Activated T-helper 1 cell treated with anti-CD3 and anti-CD28 coated beads, Interleukin-2, amount 50 U/mL, for 16 hours (primary cell): Measurements from ENCODE around the gene DNAJC5.
A peak's percentile ranks its signal among the peaks of the same experiment; 100 is the strongest.
"Not testable (repeated sequence)": the region's sequence is repeated elsewhere in the genome, so short reads cannot be mapped to it uniquely, and the experiment has no call there.

ENCODE experiments used
- DNase-seq, 2 donors: peaks; one replicate each; pipeline ENCODE4 v3.0.0-alpha.2; 2020; ENCODE audit warnings: low read depth in 1 of 2, low spot score in 1 of 2

Gene DNAJC5

DNA sequence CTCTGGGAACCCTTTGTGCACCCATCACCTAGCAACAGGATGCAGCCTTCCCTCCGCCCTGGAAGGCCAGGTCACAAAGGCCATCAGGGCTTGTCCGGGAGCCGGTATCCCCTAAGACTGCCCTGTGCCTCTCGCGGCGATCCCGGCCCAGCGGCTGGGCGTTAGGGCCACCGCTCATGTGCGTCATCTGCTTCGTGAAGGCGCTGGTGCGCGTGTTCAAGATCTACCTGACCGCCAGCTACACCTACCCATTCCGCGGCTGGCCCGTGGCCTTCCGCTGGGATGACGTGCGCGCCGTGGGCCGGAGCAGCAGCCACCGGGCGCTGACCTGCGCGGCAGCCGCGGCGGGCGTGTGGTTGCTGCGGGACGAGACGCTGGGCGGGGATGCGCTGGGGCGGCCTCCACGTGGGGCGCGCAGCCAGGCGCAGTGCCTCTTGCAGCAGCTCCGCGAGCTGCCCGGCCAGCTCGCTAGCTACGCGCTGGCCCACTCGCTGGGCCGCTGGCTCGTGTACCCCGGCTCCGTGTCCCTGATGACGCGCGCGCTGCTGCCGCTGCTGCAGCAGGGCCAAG is 33.5 kb upstream of the DNAJC5 start, which contains the start of gene ABHD16B:
Gene ABHD16B, plus strand, starts transcription at position 134 of the 570 bp plus-strand sequence. Its CDS starts 43 bp downstream, at position 177.
- DNase-seq, result no peak

GRCh38 chr20:63861981-63862901 is 32.7 kb upstream of the DNAJC5 start:
- no peak for DNase-seq

DNA sequence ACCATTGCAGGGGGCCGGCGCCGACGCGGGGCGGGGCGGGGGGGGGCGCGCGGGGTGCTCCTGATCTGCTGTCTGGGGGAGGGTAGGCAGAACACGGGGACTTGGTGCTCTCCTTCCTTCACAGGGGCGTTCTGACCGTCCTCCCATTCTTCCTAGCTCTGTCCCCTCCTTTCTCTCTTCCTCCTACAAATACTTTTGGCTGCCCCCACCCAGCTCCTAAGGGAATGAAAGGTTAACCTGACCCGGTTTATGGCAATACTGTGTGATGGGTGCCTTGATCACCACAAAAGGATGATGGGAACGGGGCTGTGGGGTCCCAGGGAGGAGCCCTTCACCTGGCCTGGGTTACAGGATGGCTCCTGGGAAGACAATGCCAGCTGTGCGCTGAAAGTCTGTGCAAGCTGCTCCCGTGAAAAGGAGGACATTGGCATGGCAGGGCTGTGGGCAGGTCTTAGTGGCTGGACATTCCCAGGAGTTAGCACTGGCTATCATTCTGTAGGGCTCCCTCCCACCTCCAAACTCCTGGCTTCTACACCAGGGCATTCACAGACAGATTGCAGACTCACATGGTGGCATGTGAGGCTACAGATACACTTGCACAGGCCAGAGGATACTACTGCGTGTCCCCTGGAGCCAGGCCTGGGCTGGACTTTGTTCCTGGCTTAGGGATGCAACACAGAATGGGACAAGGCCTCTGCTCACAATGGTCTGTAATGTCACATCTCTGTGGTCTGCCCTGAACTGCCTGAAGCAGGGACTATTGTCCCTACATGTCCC is 31.7 kb upstream of the DNAJC5 start:
- DNase-seq, result no peak

GRCh38 chr20:63863798-63864544 is 31.0 kb upstream of the DNAJC5 start:
- DNase-seq, result peak; percentile 60 to 69

DNA sequence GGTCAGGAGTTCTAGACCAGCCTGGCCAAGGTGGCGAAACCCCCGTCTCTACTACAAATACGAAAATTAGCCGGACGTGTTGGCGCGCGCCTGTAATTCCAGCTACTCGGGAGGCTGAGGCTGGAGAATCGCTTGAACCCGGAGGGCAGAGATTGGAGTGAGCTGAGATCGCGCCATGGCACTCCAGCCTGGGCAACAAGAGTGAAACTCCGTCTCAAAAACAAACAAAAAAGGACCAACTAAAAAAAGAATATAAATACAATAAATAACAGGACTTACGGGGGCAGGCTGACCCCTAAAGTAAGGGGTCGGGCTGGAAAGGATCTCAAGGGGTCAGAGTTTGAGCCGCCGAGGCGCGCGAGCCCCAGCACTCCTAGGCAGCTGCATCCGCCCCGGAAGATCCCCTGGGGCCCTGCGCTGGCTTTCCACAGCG is 30.4 kb upstream of the DNAJC5 start:
- DNase-seq, result no peak

DNA sequence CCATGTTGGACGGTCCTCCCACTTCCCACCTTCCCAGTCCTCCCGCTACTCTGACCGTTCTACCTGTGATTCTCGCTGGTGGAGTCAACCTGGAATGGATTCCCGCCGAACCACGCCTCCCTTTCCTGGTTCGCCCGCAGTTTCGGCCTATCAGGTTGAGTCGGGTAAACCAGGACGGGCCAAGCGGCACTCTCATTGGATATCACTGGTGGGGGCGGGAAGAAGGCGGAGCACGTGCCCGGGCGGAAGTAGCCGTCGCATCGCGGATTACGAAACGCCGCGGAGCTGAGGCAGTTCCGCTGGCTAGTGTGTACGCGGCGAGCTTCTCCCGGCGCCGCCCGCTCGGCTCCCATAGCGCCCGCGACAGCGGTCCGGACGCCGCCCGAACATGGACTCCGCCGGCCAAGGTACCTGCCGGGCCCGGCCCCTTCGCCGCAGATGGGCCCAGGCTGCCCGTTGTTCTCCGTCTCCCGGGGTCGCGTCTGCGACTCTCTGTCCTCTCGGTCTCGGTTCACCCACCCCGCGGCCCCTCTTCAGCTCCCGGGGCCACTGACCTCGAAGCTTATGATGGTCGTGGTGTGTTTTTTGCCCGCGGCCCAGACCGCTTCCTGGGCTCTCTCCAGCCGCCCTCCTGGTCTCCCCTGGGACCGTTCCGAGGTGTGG is 29.8 kb upstream of the DNAJC5 start, which contains the start of gene TPD52L2:
Gene TPD52L2, plus strand, starts transcription at position 293 of the 663 bp plus-strand sequence. Its CDS starts 96 bp downstream, at position 389.
- peak; percentile 96 for DNase-seq

DNA sequence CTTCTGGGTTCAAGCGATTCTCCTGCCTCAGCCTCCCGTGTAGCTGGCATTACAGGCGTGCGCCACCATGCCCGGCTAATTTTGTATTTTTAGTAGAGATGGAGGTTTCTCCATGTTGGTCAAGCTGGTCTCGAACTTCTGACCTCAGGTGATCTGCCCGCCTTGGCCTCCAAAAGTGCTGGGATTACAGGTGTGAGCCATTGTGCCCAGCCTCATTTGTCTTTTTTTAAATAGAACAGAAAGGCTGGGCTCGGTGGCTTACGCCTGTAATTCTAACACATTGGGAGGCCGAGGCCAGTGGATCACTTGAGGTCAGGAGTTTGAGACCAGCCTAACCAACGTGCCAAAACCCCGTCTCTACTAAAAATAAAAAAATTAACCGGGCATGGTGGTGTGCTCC is 27.9 kb upstream of the DNAJC5 start:
- DNase-seq, result not testable (repeated sequence)

GRCh38 chr20:63868264-63868663 is 26.7 kb upstream of the DNAJC5 start:
- DNase-seq, result no peak

- no peak for DNase-seq
Measured at GRCh38 chr20:63873477-63873971, 21.4 kb upstream of the DNAJC5 start.

DNA sequence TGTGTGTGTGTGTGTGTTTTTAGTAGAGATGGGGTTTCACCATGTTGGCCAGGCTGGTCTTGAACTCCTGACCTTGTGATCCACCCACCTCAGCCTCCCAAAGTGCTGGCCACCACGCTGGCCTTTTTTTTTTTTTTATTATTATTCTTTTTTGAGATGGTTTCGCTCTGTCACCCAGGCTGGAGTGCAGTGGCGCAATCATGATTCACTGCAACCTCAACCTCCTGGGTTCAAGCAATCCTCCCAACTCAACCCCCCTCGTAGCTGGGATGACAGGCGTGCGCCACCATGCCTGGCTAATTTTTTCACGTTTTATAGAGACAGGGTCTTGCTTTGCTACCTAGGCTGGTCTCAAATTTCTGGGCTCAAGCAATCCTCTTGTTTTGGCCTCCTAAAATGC is 20.7 kb upstream of the DNAJC5 start:
- DNase-seq, result not testable (repeated sequence)

GRCh38 chr20:63876489-63877036 is 18.4 kb upstream of the DNAJC5 start:
- no peak for DNase-seq

DNA sequence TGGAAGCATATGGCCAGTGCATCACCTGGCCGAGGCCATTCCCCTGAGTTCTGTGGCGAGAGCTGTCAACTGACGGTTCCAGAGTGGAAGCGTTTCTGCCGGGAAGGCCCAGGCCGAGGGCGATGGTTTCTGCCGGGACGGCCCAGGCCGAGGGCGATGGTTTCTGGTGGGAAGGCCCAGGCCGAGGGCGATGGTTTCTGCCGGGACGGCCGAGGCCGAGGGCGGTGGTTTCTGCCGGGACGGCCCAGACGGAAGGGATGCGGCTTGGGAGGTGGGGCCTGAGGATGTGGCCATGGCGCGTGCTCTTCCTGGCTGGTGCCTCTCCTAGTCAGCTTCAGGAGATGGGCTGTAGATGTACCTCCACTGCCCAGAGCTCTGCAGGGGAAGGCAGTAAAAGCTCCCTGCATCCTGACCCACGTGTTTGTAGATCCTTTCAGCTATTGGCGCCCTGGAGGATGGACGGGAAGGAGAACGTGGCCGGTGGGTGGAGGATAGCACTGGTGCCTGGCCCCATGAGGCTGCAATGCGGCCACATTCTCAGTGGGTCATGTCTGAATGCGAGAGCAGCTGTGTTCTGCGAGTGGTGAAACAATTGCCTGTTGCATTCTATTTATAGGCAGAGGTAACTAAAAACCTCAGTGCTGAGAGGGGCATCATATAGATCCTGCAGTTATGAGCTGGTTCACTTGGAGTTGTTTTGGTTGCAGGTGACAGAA is 17.0 kb upstream of the DNAJC5 start:
- DNase-seq, result no peak

DNA sequence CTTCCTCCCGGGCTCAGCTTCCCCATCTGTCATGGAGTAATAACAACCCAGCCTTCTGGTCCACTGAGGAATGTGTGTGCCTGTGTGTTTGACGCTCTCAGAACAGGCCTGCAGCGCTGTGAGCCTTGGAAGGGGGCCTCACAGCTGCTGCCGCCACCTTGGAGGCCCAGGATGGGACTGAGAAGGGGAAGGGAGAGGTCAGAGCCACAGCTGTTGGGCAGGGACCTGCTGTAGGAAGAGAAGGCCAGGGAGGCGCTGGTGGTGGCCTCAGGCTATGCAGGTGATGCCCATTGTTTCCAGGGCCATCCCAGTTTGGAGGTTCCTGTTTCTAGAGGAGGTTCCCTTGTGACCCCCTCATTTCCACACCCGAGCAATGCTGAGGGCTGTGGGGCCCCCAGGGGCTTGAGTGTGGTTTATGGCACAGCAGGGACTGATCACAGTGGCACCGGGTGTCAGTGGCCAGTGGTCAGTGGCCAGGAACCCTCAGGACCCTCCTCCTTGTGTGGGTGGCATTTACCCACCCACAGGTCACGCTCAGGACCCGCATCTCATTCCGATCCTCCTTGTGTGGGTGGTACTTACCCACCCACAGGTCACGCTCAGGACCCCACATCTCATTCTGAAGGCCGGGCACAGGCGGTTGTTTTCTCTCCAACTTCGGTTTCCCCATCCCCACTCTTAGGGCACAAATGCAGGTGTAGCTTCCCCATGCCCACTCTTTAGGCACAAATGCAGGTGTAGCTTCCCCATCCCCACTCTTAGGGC is 15.8 kb upstream of the DNAJC5 start:
- DNase-seq, result no peak

DNA sequence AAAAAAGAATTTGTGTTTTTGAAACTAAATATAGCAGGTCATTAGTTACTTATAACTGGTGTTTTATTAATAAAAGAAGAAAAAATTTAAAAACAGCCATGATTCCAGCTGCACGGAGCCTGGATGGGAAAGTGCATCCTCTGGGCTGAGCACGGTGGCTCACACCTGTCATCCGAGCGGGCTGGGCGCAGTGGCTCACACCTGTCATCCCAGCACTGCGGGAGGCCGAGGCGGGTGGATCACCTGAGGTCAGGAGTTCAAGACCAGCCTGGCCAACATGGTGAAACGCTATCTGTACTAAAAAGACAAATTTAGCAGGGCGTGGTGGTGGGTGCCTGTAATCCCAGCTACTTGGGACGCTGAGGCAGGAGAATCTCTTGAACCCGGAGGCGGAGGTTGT is 14.0 kb upstream of the DNAJC5 start:
- DNase-seq, result not testable (repeated sequence)

- no peak for DNase-seq
Measured at GRCh38 chr20:63881451-63882226, 13.3 kb upstream of the DNAJC5 start.

GRCh38 chr20:63882257-63883200 is 12.4 kb upstream of the DNAJC5 start:
- DNase-seq, result no peak
